GM12878 (cell line): ENCODE results near the gene CDCA8. TPM values are rescaled to one million over a fixed set of nuclear protein-coding genes. Genes with fewer than 3 reads are reported as not detected.

ENCODE experiments used
- ATAC-seq: fragments of 200-7000 bp; cut with Tn5 transposase; 3 replicates; pipeline ENCODE4 v1.9.1; 2020; ENCODE audit warnings: mild to moderate bottlenecking, moderate library complexity
- BruUV-seq: library from RNA; stranded (reverse); fragments of 400-500 nt; replicated peaks from 2 replicates; lab custom pipeline; 2021; lab: Mats Ljungman, UMichigan
- CTCF ChIA-PET: fragments of 300-600 bp; sonication (Branson Sonifier 250); formaldehyde crosslinking; extraction: SDS; loops from one replicate; lab custom pipeline; 2021; ENCODE audit warnings: inconsistent platforms; lab: Yijun Ruan, JAX
- POLR2A ChIA-PET: fragments of 350-600 bp; formaldehyde crosslinking; extraction: SDS; loops from one replicate; lab custom pipeline; 2021; ENCODE audit warnings: inconsistent platforms; lab: Charles Lee
- RAD21 ChIA-PET: fragments of 300-600 bp; sonication (Branson Sonifier 250); formaldehyde crosslinking; loops from one replicate; lab custom pipeline; 2023; ENCODE audit warnings: antibody characterized with exemption; ENCODE audit not compliant: unreplicated experiment; lab: Charles Lee
- SMC1A ChIA-PET: fragments of 300-600 bp; sonication (Branson Sonifier 250); formaldehyde crosslinking; loops from one replicate; lab custom pipeline; 2023; ENCODE audit not compliant: unreplicated experiment, uncharacterized antibody; lab: Charles Lee
- DNase-seq: peaks from one replicate; pipeline ENCODE4 v3.0.0-alpha.2; 2011; ENCODE audit warnings: low read depth, low spot score
- FAIRE-seq: peaks from 3 replicates; lab custom pipeline; 2011; peaks lifted over from hg19 to GRCh38; lab: Jason Lieb, UNC
- H2AFZ ChIP-seq: 2 replicates; pipeline ENCODE4 v1.6.0; 2011; ENCODE audit warnings: low read depth, low read length, control low read depth; ENCODE audit not compliant: control insufficient read depth
- H3K27ac ChIP-seq: 2 replicates; pipeline ENCODE4 v1.5.1; 2011; ENCODE audit warnings: control low read depth; ENCODE audit not compliant: control insufficient read depth, insufficient read depth
- H3K27me3 ChIP-seq, 2 experiments: replicated peaks in 1 of 2; 2 replicates each; pipeline versions ENCODE4 v1.6.0 to v1.6.1; 2011; ENCODE audit warnings: low read length in 1 of 2; ENCODE audit not compliant: control insufficient read depth in 2 of 2, insufficient read depth in 2 of 2
- H3K36me3 ChIP-seq, 2 experiments: 2 replicates each; pipeline ENCODE4 v1.5.1; 2011; ENCODE audit warnings: low read length in 1 of 2; ENCODE audit not compliant: control insufficient read depth in 2 of 2, insufficient read depth in 2 of 2
- H3K4me1 ChIP-seq: 2 replicates; pipeline ENCODE4 v1.6.1; 2011; ENCODE audit warnings: mild to moderate bottlenecking, low read length, moderate library complexity, mixed read lengths; ENCODE audit not compliant: control insufficient read depth, insufficient read depth
- H3K4me2 ChIP-seq: 2 replicates; pipeline ENCODE4 v1.6.0; 2011; ENCODE audit warnings: control low read depth; ENCODE audit not compliant: control insufficient read depth, insufficient read depth
- H3K4me3 ChIP-seq: fragments of 200-600 bp; sonication (generic); 2 replicates; pipeline ENCODE4 v1.5.1; 2016
- H3K79me2 ChIP-seq: 2 replicates; pipeline ENCODE4 v1.6.0; 2011; ENCODE audit warnings: low read length; ENCODE audit not compliant: control insufficient read depth, insufficient read depth
- H3K9ac ChIP-seq: 2 replicates; pipeline ENCODE4 v1.8.0; 2011; ENCODE audit warnings: low read length, control low read depth, mixed read lengths; ENCODE audit not compliant: control insufficient read depth, insufficient read depth
- H3K9me3 ChIP-seq: replicated peaks from 3 replicates; pipeline ENCODE4 v1.5.1; 2011; ENCODE audit warnings: mild to moderate bottlenecking, low read length; ENCODE audit not compliant: control insufficient read depth, insufficient read depth
- H4K20me1 ChIP-seq: 2 replicates; pipeline ENCODE4 v1.6.0; 2011; ENCODE audit not compliant: control insufficient read depth, insufficient read depth
- BMI1 ChIP-seq: fragments of 450-650 bp; IDR thresholded peaks from 2 replicates; pipeline ENCODE4 v1.6.1; 2016; ENCODE audit warnings: mild to moderate bottlenecking, moderate library complexity, borderline replicate concordance
- ETV6 ChIP-seq, 2 experiments: fragments of 450-650 bp in 1 of 2; IDR thresholded peaks in 1 of 2; conservative IDR thresholded peaks in 1 of 2; 2 replicates each; pipeline ENCODE4 v1.6.1; 2014; ENCODE audit warnings: antibody characterized with exemption in 1 of 2, borderline replicate concordance in 1 of 2, low read depth in 1 of 2, mild to moderate bottlenecking in 1 of 2, moderate library complexity in 1 of 2
- GATAD2B ChIP-seq: fragments of 450-650 bp; conservative IDR thresholded peaks from 2 replicates; pipeline ENCODE4 v1.6.1; 2017; ENCODE audit warnings: low read depth, mild to moderate bottlenecking, moderate library complexity
- IKZF1 ChIP-seq: fragments of 450-650 bp; conservative IDR thresholded peaks from 2 replicates; pipeline ENCODE4 v1.6.1; 2017; ENCODE audit warnings: antibody characterized with exemption, mild to moderate bottlenecking
- JUNB ChIP-seq: IDR thresholded peaks from 2 replicates; pipeline ENCODE4 v1.6.1; 2016; ENCODE audit warnings: antibody characterized with exemption, mild to moderate bottlenecking
- KDM1A ChIP-seq: fragments of 200-600 bp; sonication (generic); IDR thresholded peaks from 2 replicates; pipeline ENCODE4 v1.6.1; 2016; ENCODE audit warnings: borderline replicate concordance
- PAX8 ChIP-seq: fragments of 450-650 bp; IDR thresholded peaks from 2 replicates; pipeline ENCODE4 v1.6.1; 2017; ENCODE audit warnings: mild to moderate bottlenecking, moderate library complexity
- POLR2AphosphoS2 ChIP-seq: IDR thresholded peaks from 2 replicates; pipeline ENCODE4 v1.6.1; 2011; ENCODE audit warnings: low read depth, mild to moderate bottlenecking, low read length, improper control_type of control experiment, moderate library complexity
- TBL1XR1 ChIP-seq: IDR thresholded peaks from 2 replicates; pipeline ENCODE4 v1.6.1; 2012; ENCODE audit warnings: low read depth, low read length, improper control_type of control experiment
- WGBS: methylation state at CpG from one replicate; pipeline ENCODE4 v1.1.6; 2016; ENCODE audit warnings: low lambda C conversion rate; ENCODE audit not compliant: insufficient replicate concordance, insufficient coverage; ENCODE audit errors: missing lambda C conversion rate; 5-methylcytosine and 5-hydroxymethylcytosine counted together
- in situ Hi-C: fragments of 300-500 bp; cut with MboI; formaldehyde crosslinking; loops from 9 replicates; pipeline ENCODE4 v1.14.3; 2018; ENCODE audit warnings: mixed read lengths
- intact Hi-C: fragments of 100-400 bp; cut with micrococcal nuclease; formaldehyde crosslinking; loops from one replicate; pipeline ENCODE4 v1.14.2; 2022; ENCODE audit not compliant: unreplicated experiment
- polyA plus RNA-seq, 11 experiments: library from polyadenylated mRNA; depleted of rRNA in 4 of 11; unstranded in 6 of 11; stranded (reverse) in 5 of 11; fragments of >200 nt; fragmentation: Nextera tagmentation in 4 of 11; fragmentation: Illumina TruSeq in 1 of 11; extraction: Ambion mirVana in 4 of 11; extraction: Trizol in 1 of 11; gene quantifications; 1 replicate in 1 of 11; 2 replicates in 10 of 11; pipeline versions ENCODE4 v1.2.1 to v1.2.3, GENCODE V29; 2011 to 2016; ENCODE audit warnings: inconsistent platforms in 2 of 11, missing spikeins in 2 of 11, low read depth in 1 of 11
- total RNA-seq, 4 experiments: library from RNA; depleted of rRNA in 3 of 4; stranded (reverse); fragments of >200 nt in 3 of 4; fragmentation: Illumina TruSeq in 1 of 4; extraction: Trizol in 1 of 4; gene quantifications; 2 replicates each; pipeline versions ENCODE4 v1.2.1 to v1.2.3, GENCODE V29; 2013 to 2021
- TF ChIP-seq, protein P1 (sequence below): fragments of 450-650 bp; IDR thresholded peaks from 2 replicates; pipeline ENCODE4 v1.6.1; 2018; ENCODE audit warnings: mild to moderate bottlenecking, low read depth, moderate library complexity; ENCODE audit not compliant: partially characterized antibody

CDCA8 gene
- total and polyA plus RNA-seq, 10 of the 15 experiments (the other 5 are each of a cell fraction or from before 2014, with no cell fraction given), result 21.3 to 98.1 (median 61.4) TPM

DNA sequence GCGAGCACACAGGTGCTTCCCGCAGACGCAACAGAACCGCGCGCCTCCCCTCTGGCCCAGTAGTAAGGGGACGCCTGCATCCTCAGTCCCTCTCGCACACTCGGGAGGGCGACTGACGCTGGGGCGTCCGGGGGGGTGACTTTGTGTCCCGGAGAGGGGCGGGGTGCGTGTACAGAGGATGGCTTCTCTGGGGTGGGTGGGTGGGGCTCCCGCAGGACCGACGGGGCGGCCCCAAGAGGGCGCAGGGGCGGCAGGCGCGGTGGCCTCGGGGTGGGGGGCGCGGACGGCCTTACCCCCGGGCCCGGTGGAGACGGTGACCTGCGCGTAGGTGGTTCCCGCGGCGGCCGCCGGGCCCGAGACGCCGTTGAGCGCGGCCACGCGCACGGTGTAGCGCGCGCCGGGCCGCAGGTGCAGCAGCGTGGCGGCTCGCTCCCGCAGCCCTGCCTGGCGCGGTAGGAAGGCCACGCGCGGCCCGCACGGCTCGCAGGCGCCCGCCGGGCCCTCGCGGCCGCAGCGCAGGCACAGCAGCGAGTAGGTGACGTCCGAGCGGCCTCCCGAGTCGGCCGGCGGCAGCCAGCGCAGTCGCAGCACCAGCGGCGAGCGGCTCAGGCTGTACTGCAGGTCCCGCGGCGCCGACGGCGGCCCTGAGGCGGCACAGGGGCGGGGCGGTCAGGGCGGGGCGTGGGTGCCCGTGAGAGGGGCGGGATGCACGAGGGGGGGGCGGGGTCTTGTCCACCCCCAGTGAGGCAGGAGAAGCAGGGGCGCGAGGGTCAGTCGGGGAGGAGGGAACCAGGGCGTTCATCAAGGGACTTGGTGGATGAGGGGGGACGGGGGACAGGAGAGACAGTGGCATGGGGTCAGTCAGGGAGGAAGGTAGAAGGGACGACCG is 60.5 kb downstream of the CDCA8 start:
- Histone ChIP-seq H3K4me3 (no peak overlapping the region), H3K4me1 (no peaks in the 10 kb centered on the region; the same call in 1 of the 2 replicates), H3K36me3 (no peaks in the 10 kb centered on the region), H3K4me2 (peak overlapping the region; percentile 41; the same call in 1 of the 2 replicates), H2AFZ (peak overlapping the region; percentile 29), H3K9me3 (no peaks in the 10 kb centered on the region), H4K20me1 (no peaks in the 10 kb centered on the region), H3K79me2 (no peaks in the 10 kb centered on the region), H3K9ac (no peak overlapping the region), H3K27me3 (peaks cover 5 to 6% of the 10 kb centered on the region in 2 experiments; a peak in 2 of 4 replicates), H3K27ac (no peak overlapping the region)
- no peak for TF ChIP-seq PAX8
- TF ChIP-seq IKZF1, result peak; percentile 65
- ChIA-PET CTCF (no interaction called here), POLR2A (no interaction called here), SMC1A (no interaction called here), RAD21 (no interaction called here)
- intact Hi-C loops (no loop called here), in situ Hi-C loops (no loop called here)
- no peak for DNase-seq
- FAIRE-seq, result no peak
- BruUV-seq, result no TSS peak
- 15% methylated on average over 44 of the region's 105 CpGs for WGBS
- peak; percentile 65 for ATAC-seq

DNA sequence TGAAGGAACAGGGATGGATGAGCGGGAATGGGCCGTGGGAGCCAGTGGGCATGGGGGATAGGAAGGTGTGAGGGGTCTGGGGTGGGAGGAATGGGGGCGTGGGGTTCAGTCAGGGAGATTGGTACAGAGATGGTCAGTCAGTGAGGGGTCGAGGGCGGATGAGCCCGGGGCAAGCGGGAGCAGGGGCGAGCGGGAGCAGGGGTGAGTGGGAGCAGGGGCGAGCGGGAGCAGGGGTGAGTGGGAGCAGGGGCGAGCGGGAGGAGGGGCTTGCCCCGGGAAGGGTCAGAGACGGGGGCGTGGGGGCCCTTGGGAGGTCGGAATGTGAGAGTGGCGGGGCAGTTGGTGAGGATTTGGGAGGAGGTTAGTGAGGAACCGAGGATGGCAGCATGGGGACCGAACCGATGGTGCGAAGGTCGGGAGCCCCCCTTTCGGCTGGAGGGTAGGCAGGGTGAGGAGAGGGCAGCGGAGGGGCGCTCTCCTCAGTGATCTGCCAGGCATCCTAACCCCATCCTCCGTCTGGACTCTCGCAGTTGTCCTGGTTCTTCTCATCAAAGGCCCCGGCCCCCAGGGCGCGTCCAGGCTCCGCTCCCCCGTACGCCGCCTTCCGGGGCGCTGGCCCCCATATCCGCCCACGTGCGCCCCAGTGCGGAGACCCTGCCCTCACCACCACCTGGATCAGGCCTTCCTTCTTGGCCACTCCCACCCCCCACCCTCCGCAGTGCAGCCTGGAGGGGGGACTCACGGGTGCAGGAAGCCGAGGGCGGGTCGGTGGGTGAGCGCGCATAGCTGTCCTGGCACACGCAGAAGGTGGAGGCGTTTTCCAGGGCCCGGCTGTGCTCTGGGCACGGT is 61.4 kb downstream of the CDCA8 start:
- POLR2A ChIA-PET, result no interaction called here
- intact Hi-C loops, result no loop called here
- no peak for DNase-seq
- WGBS, result 8% methylated on average over 44 of the region's 52 CpGs
- in situ Hi-C loops, result no loop called here
- Histone ChIP-seq H3K36me3 (no peaks in the 10 kb centered on the region), H3K4me3 (no peak overlapping the region), H4K20me1 (no peaks in the 10 kb centered on the region), H3K4me1 (no peaks in the 10 kb centered on the region; the same call in 1 of the 2 replicates), H3K4me2 (peak overlapping the region; percentile 41; the same call in 1 of the 2 replicates), H3K79me2 (no peaks in the 10 kb centered on the region), H2AFZ (no peak overlapping the region), H3K27me3 (peaks cover 5 to 6% of the 10 kb centered on the region in 2 experiments; a peak in 2 of 4 replicates), H3K9me3 (no peaks in the 10 kb centered on the region), H3K27ac (no peak overlapping the region), H3K9ac (no peak overlapping the region)
- no TSS peak for BruUV-seq
- RAD21 ChIA-PET, result no interaction called here
- CTCF ChIA-PET, result no interaction called here
- ATAC-seq, result no peak
- SMC1A ChIA-PET, result no interaction called here
- no peak for FAIRE-seq
- no peak for TF ChIP-seq GATAD2B
- no peak for TF ChIP-seq BMI1
- TF ChIP-seq KDM1A, result no peak
- TF ChIP-seq, protein P1, sequence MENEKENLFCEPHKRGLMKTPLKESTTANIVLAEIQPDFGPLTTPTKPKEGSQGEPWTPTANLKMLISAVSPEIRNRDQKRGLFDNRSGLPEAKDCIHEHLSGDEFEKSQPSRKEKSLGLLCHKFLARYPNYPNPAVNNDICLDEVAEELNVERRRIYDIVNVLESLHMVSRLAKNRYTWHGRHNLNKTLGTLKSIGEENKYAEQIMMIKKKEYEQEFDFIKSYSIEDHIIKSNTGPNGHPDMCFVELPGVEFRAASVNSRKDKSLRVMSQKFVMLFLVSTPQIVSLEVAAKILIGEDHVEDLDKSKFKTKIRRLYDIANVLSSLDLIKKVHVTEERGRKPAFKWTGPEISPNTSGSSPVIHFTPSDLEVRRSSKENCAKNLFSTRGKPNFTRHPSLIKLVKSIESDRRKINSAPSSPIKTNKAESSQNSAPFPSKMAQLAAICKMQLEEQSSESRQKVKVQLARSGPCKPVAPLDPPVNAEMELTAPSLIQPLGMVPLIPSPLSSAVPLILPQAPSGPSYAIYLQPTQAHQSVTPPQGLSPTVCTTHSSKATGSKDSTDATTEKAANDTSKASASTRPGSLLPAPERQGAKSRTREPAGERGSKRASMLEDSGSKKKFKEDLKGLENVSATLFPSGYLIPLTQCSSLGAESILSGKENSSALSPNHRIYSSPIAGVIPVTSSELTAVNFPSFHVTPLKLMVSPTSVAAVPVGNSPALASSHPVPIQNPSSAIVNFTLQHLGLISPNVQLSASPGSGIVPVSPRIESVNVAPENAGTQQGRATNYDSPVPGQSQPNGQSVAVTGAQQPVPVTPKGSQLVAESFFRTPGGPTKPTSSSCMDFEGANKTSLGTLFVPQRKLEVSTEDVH, result no peak
- no peak for TF ChIP-seq JUNB
- no peak for TF ChIP-seq TBL1XR1
- no peak for TF ChIP-seq POLR2AphosphoS2
- no peak for TF ChIP-seq ETV6 (conservative IDR thresholded peaks at IDR 0.05 in 1 of 2, IDR thresholded peaks at IDR 0.05 in 1 of 2; ENCODE audit: borderline replicate concordance in 1 of 2, low read depth in 1 of 2)
